ENCODE measurements around the gene RAB31.

GRCh38 chr18:9869715-9870430 lies 161.8 kb downstream of the RAB31 start:
- TF ChIP-seq ZFP41 (tag by site-specific recombination; IDR thresholded peaks at IDR 0.05; ENCODE audit: borderline replicate concordance) (no peak), ZNF169 (tag by site-specific recombination; IDR thresholded peaks at IDR 0.05) (no peak), ZNF37A (tag by site-specific recombination; IDR thresholded peaks at IDR 0.05) (no peak), CTCF (tag by site-specific recombination; IDR thresholded peaks at IDR 0.05) (no peak), ZBTB7A (tag by site-specific recombination; IDR thresholded peaks at IDR 0.05; ENCODE audit: low read depth) (no peak), KLF16 (tag by site-specific recombination; IDR thresholded peaks at IDR 0.05) (no peak; the same call in 1 of the 2 replicates), BCL11A (tag by site-specific recombination; IDR thresholded peaks at IDR 0.05; ENCODE audit: low read depth) (no peak)
